CD14-positive monocyte (primary cell): ENCODE data around the gene SEC24C. TPM values are rescaled to one million over a fixed set of nuclear protein-coding genes. Genes with fewer than 3 reads are reported as not detected.
A peak's percentile ranks its signal among the peaks of the same experiment; 100 is the strongest.

ENCODE experiments used
- DNase-seq, 3 donors: peaks; one replicate each; pipeline ENCODE4 v3.0.0-alpha.2; 2011 to 2022
- H2AFZ ChIP-seq: 2 replicates; pipeline ENCODE4 v1.6.0; 2012; ENCODE audit warnings: mild to moderate bottlenecking, low read depth, low read length, inconsistent platforms; ENCODE audit not compliant: insufficient read depth, poor library complexity, severe bottlenecking
- H3K27ac ChIP-seq, 2 donors: 1 replicate in 1 of 2; 2 replicates in 1 of 2; pipeline ENCODE4 v1.5.1; 2012 to 2013; ENCODE audit warnings: low read length in 2 of 2, control low read depth in 1 of 2, inconsistent platforms in 1 of 2, low read depth in 1 of 2, mild to moderate bottlenecking in 1 of 2
- H3K27me3 ChIP-seq, 2 donors: one replicate each; pipeline versions ENCODE4 v1.6.0 to v1.6.1; 2011 to 2013; ENCODE audit warnings: low read length in 2 of 2; ENCODE audit not compliant: control insufficient read depth in 2 of 2, insufficient read depth in 2 of 2
- H3K36me3 ChIP-seq, 2 donors: replicated peaks in 1 of 2; 1 replicate in 1 of 2; 2 replicates in 1 of 2; pipeline versions ENCODE4 v1.5.1 to v1.6.1; 2012 to 2013; ENCODE audit warnings: low read length in 2 of 2, control low read depth in 1 of 2, inconsistent platforms in 1 of 2, mild to moderate bottlenecking in 1 of 2; ENCODE audit not compliant: insufficient read depth in 2 of 2, control insufficient read depth in 1 of 2
- H3K4me1 ChIP-seq, 2 donors: 1 replicate in 1 of 2; 2 replicates in 1 of 2; pipeline versions ENCODE4 v1.5.1 to v1.6.1; 2012 to 2013; ENCODE audit warnings: low read length in 2 of 2, control low read depth in 1 of 2, inconsistent platforms in 1 of 2, mild to moderate bottlenecking in 1 of 2, moderate library complexity in 1 of 2; ENCODE audit not compliant: insufficient read depth in 2 of 2, control insufficient read depth in 1 of 2
- H3K4me2 ChIP-seq: replicated peaks from 2 replicates; pipeline ENCODE3; 2012; ENCODE audit warnings: low read length, moderate library complexity, mild to moderate bottlenecking; ENCODE audit not compliant: poor library complexity, severe bottlenecking; ENCODE audit errors: extremely low read depth
- H3K4me3 ChIP-seq, 3 experiments: fragments of 200-600 bp in 1 of 3; sonication (generic) in 1 of 3; replicated peaks in 1 of 3; 1 replicate in 2 of 3; 2 replicates in 1 of 3; pipeline ENCODE4 v1.5.1; 2011 to 2013; ENCODE audit warnings: low read length in 3 of 3, mild to moderate bottlenecking in 3 of 3, control low read depth in 2 of 3, low read depth in 2 of 3, inconsistent platforms in 1 of 3, moderate library complexity in 1 of 3
- H3K79me2 ChIP-seq: 2 replicates; pipeline ENCODE4 v1.6.0; 2012; ENCODE audit warnings: mild to moderate bottlenecking, control low read depth, inconsistent platforms, low read length, moderate library complexity; ENCODE audit not compliant: insufficient read depth
- H3K9ac ChIP-seq: 2 replicates; pipeline ENCODE4 v1.6.0; 2017; ENCODE audit warnings: low read length, mild to moderate bottlenecking; ENCODE audit not compliant: insufficient read depth, poor library complexity, severe bottlenecking
- H3K9me3 ChIP-seq, 2 donors: replicated peaks in 1 of 2; 1 replicate in 1 of 2; 2 replicates in 1 of 2; pipeline versions ENCODE4 v1.5.1 to v1.6.1; 2012 to 2013; ENCODE audit warnings: low read length in 2 of 2, control low read depth in 1 of 2; ENCODE audit not compliant: control insufficient read depth in 1 of 2, insufficient read depth in 1 of 2
- H4K20me1 ChIP-seq: 2 replicates; pipeline ENCODE4 v1.6.0; 2012; ENCODE audit warnings: mild to moderate bottlenecking, low read length, control low read depth, moderate library complexity; ENCODE audit not compliant: insufficient read depth
- H3K27ac Mint-ChIP-seq, 7 donors: one replicate each; pipeline ENCODE4 v1.8.0; 2020; ENCODE audit warnings: mild to moderate bottlenecking in 7 of 7, mixed read lengths in 7 of 7, moderate library complexity in 6 of 7, inconsistent platforms in 2 of 7
- H3K27me3 Mint-ChIP-seq, 3 donors: one replicate each; pipeline ENCODE4 v1.8.0; 2021 to 2022; ENCODE audit warnings: low read depth in 3 of 3, mild to moderate bottlenecking in 3 of 3, mixed read lengths in 3 of 3, moderate library complexity in 3 of 3, inconsistent platforms in 1 of 3
- H3K36me3 Mint-ChIP-seq, 2 donors: one replicate each; pipeline ENCODE4 v1.8.0; 2020; ENCODE audit warnings: mixed read lengths in 2 of 2, inconsistent platforms in 1 of 2, mild to moderate bottlenecking in 1 of 2
- H3K4me1 Mint-ChIP-seq: one replicate; pipeline ENCODE4 v1.8.0; 2020; ENCODE audit warnings: mild to moderate bottlenecking, mixed read lengths
- H3K4me3 Mint-ChIP-seq, 2 donors: one replicate each; pipeline ENCODE4 v1.8.0; 2020; ENCODE audit warnings: mild to moderate bottlenecking in 2 of 2, mixed read lengths in 2 of 2, moderate library complexity in 1 of 2
- H3K9me3 Mint-ChIP-seq, 7 donors: one replicate each; pipeline ENCODE4 v1.8.0; 2020 to 2022; ENCODE audit warnings: mixed read lengths in 7 of 7, mild to moderate bottlenecking in 6 of 7, moderate library complexity in 6 of 7, inconsistent platforms in 2 of 7
- CTCF ChIP-seq: fragments of 200-600 bp; IDR thresholded peaks from one replicate; pipeline ENCODE4 v1.8.0; 2022; ENCODE audit warnings: antibody characterized with exemption, mild to moderate bottlenecking
- WGBS: methylation state at CpG from one replicate; pipeline ENCODE4 v1.1.5; 2013; ENCODE audit warnings: missing lambda C conversion rate; ENCODE audit not compliant: insufficient coverage; 5-methylcytosine and 5-hydroxymethylcytosine counted together
- intact Hi-C, 2 donors: fragments of 100-400 bp; cut with micrococcal nuclease; formaldehyde crosslinking; loops; one replicate each; pipeline versions ENCODE4 v1.15.0 to v1.15.1; 2023
- polyA plus RNA-seq, 3 donors: library from polyadenylated mRNA; depleted of rRNA in 1 of 3; unstranded in 2 of 3; stranded (reverse) in 1 of 3; fragments of 300-500 nt in 2 of 3; fragments of >200 nt in 1 of 3; fragmentation: Illumina TruSeq in 2 of 3; gene quantifications; 1 replicate in 2 of 3; 2 replicates in 1 of 3; pipeline ENCODE4 v1.2.3, GENCODE V29; 2012 to 2021

The SEC24C gene
- polyA plus RNA-seq, 3 donors, result 25.7 to 65.8 (median 44.8) TPM

GRCh38 chr10:73782749-73783085 is 38.5 kb downstream of the SEC24C start:
- peaks cover 11 to 20% of the 10 kb centered on the region in 2 donors for H3K36me3 ChIP-seq
- peaks cover 24% of the 10 kb centered on the region for H4K20me1 ChIP-seq
- peaks cover 0 to 2% (median 0%) of the 10 kb centered on the region in 7 donors for H3K9me3 Mint-ChIP-seq
- no peak for TF ChIP-seq CTCF
- H3K4me3 ChIP-seq, result peak overlapping the region; percentile 84 to 89 (median 89)
- no peaks in the 10 kb centered on the region for H3K9me3 ChIP-seq
- H3K27me3 Mint-ChIP-seq, result no peaks in the 10 kb centered on the region
- H3K4me3 Mint-ChIP-seq, result peak overlapping the region; percentile 99
- peak overlapping the region; percentile 94 for H2AFZ ChIP-seq
- H3K9ac ChIP-seq, result peak overlapping the region; percentile 90
- intact Hi-C loops, result loop anchor here in 1 of 2 donors (5.0 kb wide), 1 partner anchor 40 kb away; the partner anchor contains the start of gene SEC24C
- peak overlapping the region; percentile 85 for H3K4me2 ChIP-seq
- peaks cover 14 to 27% of the 10 kb centered on the region in 2 donors for H3K36me3 Mint-ChIP-seq
- H3K27ac ChIP-seq, result peak overlapping the region in 1 of 2 donors; percentile 89
- H3K4me1 Mint-ChIP-seq, result peaks cover 37% of the 10 kb centered on the region
- H3K27ac Mint-ChIP-seq, result peak overlapping the region; percentile 94 to 98 (median 97)
- DNase-seq, result no peak
- no peaks in the 10 kb centered on the region for H3K27me3 ChIP-seq
- 10% methylated on average over 1 of the region's 2 CpGs for WGBS
- peaks cover 87% of the 10 kb centered on the region for H3K79me2 ChIP-seq
- H3K4me1 ChIP-seq, result peaks cover 40 to 47% of the 10 kb centered on the region in 2 donors

GRCh38 chr10:73785211-73785720 is 41.1 kb downstream of the SEC24C start, which contains the start of gene ZSWIM8:
Gene ZSWIM8 (plus strand): TSS chr10:73785606. CDS start chr10:73785879, 273 bp downstream.
- peak within 1 kb of the TSS; percentile 76 for H3K4me2 ChIP-seq
- H3K4me1 ChIP-seq, result peaks cover 40 to 47% of the 10 kb centered on the region in 2 donors
- peaks cover 46% of the 10 kb centered on the region for H4K20me1 ChIP-seq
- H3K27ac Mint-ChIP-seq, result peak within 1 kb of the TSS; percentile 96 to 100 (median 99)
- H3K9me3 Mint-ChIP-seq, result peaks cover 0 to 2% (median 0%) of the 10 kb centered on the region in 7 donors
- peak; percentile 88 to 93 (median 89) for DNase-seq
- peak within 1 kb of the TSS; percentile 79 for H2AFZ ChIP-seq
- H3K4me3 ChIP-seq, result peak within 1 kb of the TSS; percentile 87 to 98 (median 90)
- H3K9ac ChIP-seq, result peak within 1 kb of the TSS; percentile 88
- H3K27me3 Mint-ChIP-seq, result no peaks in the 10 kb centered on the region
- peaks cover 34% of the 10 kb centered on the region for H3K4me1 Mint-ChIP-seq
- intact Hi-C loops, result loop anchor here in 1 of 2 donors (5.0 kb wide), 1 partner anchor 43 kb away; the partner anchor contains the start of gene SEC24C
- H3K27ac ChIP-seq, result peak within 1 kb of the TSS; percentile 64 to 76
- TF ChIP-seq CTCF, result no peak
- 1% methylated on average over 29 of the region's 36 CpGs for WGBS
- H3K27me3 ChIP-seq, result no peaks in the 10 kb centered on the region
- H3K9me3 ChIP-seq, result no peaks in the 10 kb centered on the region
- peaks cover 82% of the 10 kb centered on the region for H3K79me2 ChIP-seq
- H3K4me3 Mint-ChIP-seq, result peak within 1 kb of the TSS; percentile 97 to 98
- H3K36me3 ChIP-seq, result peaks cover 14 to 22% of the 10 kb centered on the region in 2 donors
- peaks cover 16 to 22% of the 10 kb centered on the region in 2 donors for H3K36me3 Mint-ChIP-seq
